K562 (cell line): ENCODE measurements around the gene CPSF4. TPM values are rescaled to one million over a fixed set of nuclear protein-coding genes. Genes with fewer than 3 reads are reported as not detected.

Source experiments
- ARID2 ChIP-seq: fragments of 450-650 bp; IDR thresholded peaks from 2 replicates; pipeline ENCODE4 v1.6.1; 2017; ENCODE audit warnings: antibody characterized with exemption, mild to moderate bottlenecking
- CC2D1A ChIP-seq: fragments of 450-650 bp; IDR thresholded peaks from 2 replicates; pipeline ENCODE4 v1.6.1; 2017; ENCODE audit warnings: mild to moderate bottlenecking
- CREB5 ChIP-seq: fragments of 250-450 bp; sonication (Bioruptor Pico); IDR thresholded peaks from 2 replicates; pipeline ENCODE4 v1.5.0; 2020; ENCODE audit warnings: mild to moderate bottlenecking
- E2F6 ChIP-seq, 2 experiments: IDR thresholded peaks; 2 replicates each; pipeline ENCODE4 v1.6.1; 2011; ENCODE audit warnings: borderline replicate concordance in 1 of 2, control low read depth in 1 of 2, low read depth in 1 of 2, low read length in 1 of 2, mild to moderate bottlenecking in 1 of 2, mixed read lengths in 1 of 2, moderate library complexity in 1 of 2; ENCODE audit not compliant: insufficient read depth in 1 of 2, insufficient read length in 1 of 2, poor library complexity in 1 of 2, severe bottlenecking in 1 of 2; ENCODE audit errors: extremely low read depth in 1 of 2
- FOXA1 ChIP-seq: fragments of 450-650 bp; IDR thresholded peaks from 2 replicates; pipeline ENCODE4 v1.6.1; 2016; ENCODE audit warnings: mild to moderate bottlenecking, borderline replicate concordance
- FUS ChIP-seq: fragments of 200-400 bp; formaldehyde crosslinking; optimal IDR thresholded peaks from 2 replicates; pipeline ENCODE3; 2017; ENCODE audit warnings: low read depth, low read length
- MED1 ChIP-seq: sonication (generic); formaldehyde crosslinking; IDR thresholded peaks from 2 replicates; pipeline ENCODE4 v1.8.1; 2023; ENCODE audit warnings: missing genetic modification reagents, borderline replicate concordance
- NFE2L1 ChIP-seq: fragments of 450-650 bp; IDR thresholded peaks from 2 replicates; pipeline ENCODE4 v1.6.1; 2016; ENCODE audit warnings: missing genetic modification characterization, low read depth, mild to moderate bottlenecking, missing compliant biosample characterization, moderate library complexity, borderline replicate concordance
- THRB ChIP-seq: fragments of 450-650 bp; formaldehyde crosslinking; conservative IDR thresholded peaks from 2 replicates; pipeline ENCODE4 v1.4.0; 2022; ENCODE audit warnings: mild to moderate bottlenecking, missing genetic modification characterization
- XRCC3 ChIP-seq: fragments of 450-650 bp; IDR thresholded peaks from 2 replicates; pipeline ENCODE4 v1.6.1; 2017; ENCODE audit warnings: mild to moderate bottlenecking, moderate library complexity
- ZBTB12 ChIP-seq: fragments of 250-450 bp; sonication (Bioruptor Pico); IDR thresholded peaks from 2 replicates; pipeline ENCODE4 v1.4.0; 2020
- ZBTB5 ChIP-seq: fragments of 450-650 bp; IDR thresholded peaks from 2 replicates; pipeline ENCODE4 v1.6.1; 2017; ENCODE audit warnings: antibody characterized with exemption
- ZBTB8A ChIP-seq: fragments of 450-650 bp; IDR thresholded peaks from 2 replicates; pipeline ENCODE4 v1.6.1; 2018; ENCODE audit warnings: mild to moderate bottlenecking, moderate library complexity; ENCODE audit not compliant: partially characterized antibody
- ZNF197 ChIP-seq: fragments of 200-800 bp; sonication (Bioruptor generic); IDR thresholded peaks from 2 replicates; pipeline ENCODE4 v1.6.1; 2016; ENCODE audit warnings: low read depth, missing genetic modification characterization, missing compliant biosample characterization
- ZNF644 ChIP-seq: fragments of 200-800 bp; sonication (Bioruptor generic); IDR thresholded peaks from 2 replicates; pipeline ENCODE4 v1.6.1; 2016; ENCODE audit warnings: low read depth, missing genetic modification characterization, missing compliant biosample characterization
- polyA plus RNA-seq, 8 experiments: library from polyadenylated mRNA; depleted of rRNA in 4 of 8; stranded (reverse) in 5 of 8; unstranded in 3 of 8; fragments of >200 nt; fragmentation: Nextera tagmentation in 2 of 8; fragmentation: Illumina TruSeq in 1 of 8; extraction: Ambion mirVana in 2 of 8; extraction: Trizol in 1 of 8; gene quantifications; 2 replicates each; pipeline versions ENCODE4 v1.2.1 to v1.2.3, GENCODE V29; 2011 to 2014; ENCODE audit warnings: inconsistent platforms in 1 of 8, missing spikeins in 1 of 8
- total RNA-seq, 7 experiments: library from RNA; depleted of rRNA in 6 of 7; stranded (reverse); fragments of >200 nt in 6 of 7; fragmentation: Illumina TruSeq in 2 of 7; extraction: Trizol in 2 of 7; gene quantifications; 2 replicates each; pipeline versions ENCODE4 v1.2.1 to v1.2.3, GENCODE V29; 2011 to 2021; ENCODE audit warnings: low replicate concordance in 1 of 7
- TF ChIP-seq, protein P1 (sequence below): sonication (generic); formaldehyde crosslinking; IDR thresholded peaks from 2 replicates; pipeline ENCODE4 v1.8.0; 2022; ENCODE audit warnings: mild to moderate bottlenecking, missing genetic modification reagents
- TF ChIP-seq, protein P2 (sequence below): fragments of 450-650 bp; IDR thresholded peaks from 2 replicates; pipeline ENCODE4 v1.6.1; 2016; ENCODE audit warnings: low read depth, mild to moderate bottlenecking, moderate library complexity

The CPSF4 gene
- total and polyA plus RNA-seq, 9 of the 15 experiments (the other 6 are each of a cell fraction or from before 2014, with no cell fraction given) = 16.9 to 118 (median 71.7) TPM

DNA sequence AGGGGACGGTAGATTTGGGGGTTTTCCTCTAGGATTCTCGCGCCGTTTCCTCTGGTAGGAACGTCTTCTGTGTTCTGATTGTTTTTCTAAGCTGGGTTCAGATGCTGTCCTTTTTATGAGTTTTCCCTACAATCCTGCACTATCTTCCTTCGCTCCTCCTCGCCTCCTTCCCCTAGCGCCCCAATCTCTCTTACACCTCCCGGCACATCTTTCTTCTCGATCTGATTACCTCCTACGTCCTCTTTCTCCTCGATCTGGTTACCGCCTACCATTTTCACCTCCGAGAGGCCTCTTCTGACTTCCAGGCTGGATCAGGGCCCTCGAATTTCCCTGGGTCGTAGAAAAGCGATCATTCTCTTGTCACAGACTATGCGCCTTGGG is 29.6 kb upstream of the CPSF4 start (continued):
- TF ChIP-seq, protein P1, sequence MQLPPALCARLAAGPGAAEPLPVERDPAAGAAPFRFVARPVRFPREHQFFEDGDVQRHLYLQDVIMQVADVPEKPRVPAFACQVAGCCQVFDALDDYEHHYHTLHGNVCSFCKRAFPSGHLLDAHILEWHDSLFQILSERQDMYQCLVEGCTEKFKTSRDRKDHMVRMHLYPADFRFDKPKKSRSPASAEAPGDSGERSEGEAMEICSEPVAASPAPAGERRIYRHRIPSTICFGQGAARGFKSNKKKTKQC (CRISPR knock-in tag) = no peak
- TF ChIP-seq CC2D1A (peak; percentile 37; the same call in 1 of the 2 replicates), CREB5 (CRISPR knock-in tag) (no peak), NFE2L1 (tag) (no peak), MED1 (no peak), ZBTB12 (CRISPR knock-in tag) (no peak), THRB (peak; percentile 48; the same call in 1 of the 2 replicates), FUS (no peak), ZNF197 (CRISPR knock-in tag) (no peak), FOXA1 (no peak), ARID2 (0 out of 2 replicates have a peak, but pooled peaks have one; percentile 48), XRCC3 (no peak), ZBTB5 (peak; percentile 37; the same call in 1 of the 2 replicates), ZBTB8A (no peak), ZNF644 (no peak), E2F6 (IDR thresholded peaks at IDR 0.05; ENCODE audit: borderline replicate concordance in 1 of 2, extremely low read depth in 1 of 2, insufficient read depth in 1 of 2, insufficient read length in 1 of 2, low read depth in 1 of 2, low read length in 1 of 2, poor library complexity in 1 of 2, severe bottlenecking in 1 of 2) (no peak)
- TF ChIP-seq, protein P2, sequence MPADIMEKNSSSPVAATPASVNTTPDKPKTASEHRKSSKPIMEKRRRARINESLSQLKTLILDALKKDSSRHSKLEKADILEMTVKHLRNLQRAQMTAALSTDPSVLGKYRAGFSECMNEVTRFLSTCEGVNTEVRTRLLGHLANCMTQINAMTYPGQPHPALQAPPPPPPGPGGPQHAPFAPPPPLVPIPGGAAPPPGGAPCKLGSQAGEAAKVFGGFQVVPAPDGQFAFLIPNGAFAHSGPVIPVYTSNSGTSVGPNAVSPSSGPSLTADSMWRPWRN = peak; percentile 33; the same call in 1 of the 2 replicates
